HG03103 (cell line): ENCODE data around the gene SMIM7.
"Not testable (repeated sequence)": the region's sequence is repeated elsewhere in the genome, so short reads cannot be mapped to it uniquely, and the experiment has no call there.

Source experiments
- ATAC-seq: cut with Tn5 transposase; IDR thresholded peaks from one replicate; pipeline ENCODE4 v1.9.1; 2021; ENCODE audit warnings: low read depth; ENCODE audit not compliant: unreplicated experiment

SMIM7 gene

DNA sequence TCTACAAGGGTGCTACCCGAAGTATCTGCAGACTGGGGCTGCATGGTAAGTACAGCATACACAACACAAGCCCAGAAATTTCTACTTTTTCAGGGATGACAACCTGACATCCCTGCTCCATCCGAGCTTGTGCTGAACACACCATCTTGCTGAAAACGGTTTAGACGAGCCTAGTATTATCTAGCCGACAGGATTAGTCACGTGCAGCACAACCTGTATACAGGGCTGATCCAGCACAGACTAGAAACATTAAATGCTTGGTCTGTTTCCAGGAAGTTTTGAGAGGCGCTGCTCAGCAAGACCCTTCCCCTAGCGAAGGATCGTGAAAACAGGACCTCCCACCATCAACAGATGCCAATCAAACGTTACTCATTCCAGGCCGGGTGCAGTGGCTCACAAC is 4.2 kb downstream of the SMIM7 start:
- no peak for ATAC-seq

- ATAC-seq = no peak
These were observed 5.3 kb downstream of the SMIM7 start for GRCh38 chr19:16654627-16655026.

GRCh38 chr19:16654140-16654539 is 5.8 kb downstream of the SMIM7 start:
- ATAC-seq = no peak

GRCh38 chr19:16652854-16653253 is 7.1 kb downstream of the SMIM7 start:
- ATAC-seq = no peak

- ATAC-seq = not testable (repeated sequence)
These were observed 8.3 kb downstream of the SMIM7 start for GRCh38 chr19:16651421-16652188.

- no peak for ATAC-seq
These were observed 9.1 kb downstream of the SMIM7 start for GRCh38 chr19:16650821-16651220.

GRCh38 chr19:16649734-16650133 is 10.2 kb downstream of the SMIM7 start:
- ATAC-seq = no peak

- ATAC-seq = no peak
These were observed 14.8 kb downstream of the SMIM7 start for GRCh38 chr19:16645140-16645539.

DNA sequence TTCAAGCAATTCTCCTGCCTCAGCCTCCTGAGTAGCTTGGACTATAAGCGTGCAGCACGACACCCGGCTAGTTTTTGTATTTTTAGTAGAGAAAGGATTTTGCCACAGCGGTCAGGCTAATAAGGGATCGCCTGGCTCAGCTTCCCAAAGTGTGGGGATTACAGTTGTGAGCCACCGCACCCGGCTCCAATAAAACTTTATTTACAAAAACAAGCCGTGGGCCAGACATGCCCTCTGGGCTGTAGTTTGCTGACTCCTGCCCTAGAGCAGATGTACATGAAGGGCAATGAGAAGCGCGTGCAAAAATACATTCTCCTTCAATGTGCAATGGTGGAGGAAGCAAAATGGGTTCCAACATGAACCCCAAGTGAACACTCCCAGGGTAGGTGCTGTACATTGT is 18.2 kb downstream of the SMIM7 start:
- ATAC-seq = no peak

DNA sequence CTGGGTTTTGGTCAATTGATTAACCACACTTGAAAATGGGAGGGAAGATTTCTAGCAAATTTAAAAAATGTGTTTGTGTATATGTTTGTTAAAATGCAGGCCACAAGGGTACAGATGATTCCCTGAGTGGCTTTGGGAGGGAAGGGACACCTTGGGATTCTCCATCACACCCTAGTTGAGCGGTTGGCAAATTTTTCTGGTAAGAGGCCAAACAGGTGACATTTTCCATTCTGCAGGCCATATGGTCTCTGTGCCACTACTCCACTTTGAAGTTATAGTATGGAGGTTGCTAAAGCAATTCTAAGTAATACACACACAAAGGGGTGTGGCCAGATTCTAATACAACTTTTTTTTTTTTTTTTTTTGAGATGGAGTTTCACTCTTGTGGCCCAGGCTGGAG is 19.0 kb downstream of the SMIM7 start:
- no peak for ATAC-seq

DNA sequence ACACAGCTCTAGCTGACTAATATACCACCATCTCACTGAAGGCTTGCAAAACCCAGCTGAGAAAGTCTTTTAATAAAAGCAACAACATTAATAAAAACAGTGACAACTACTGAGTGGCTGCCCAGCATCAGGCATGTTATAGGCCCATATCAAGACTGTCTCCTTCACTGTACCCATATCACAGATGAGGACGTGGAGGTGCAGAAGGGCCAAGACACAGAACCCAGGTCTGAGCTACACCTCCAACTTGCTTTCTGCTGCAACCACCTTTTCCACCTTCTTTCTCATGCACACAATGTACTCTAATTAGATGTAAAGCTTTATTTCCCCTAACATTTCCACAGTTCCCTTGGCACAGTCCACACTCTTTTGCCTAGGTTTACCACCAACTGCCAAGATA is 21.3 kb downstream of the SMIM7 start:
- ATAC-seq = no peak

- ATAC-seq = no peak
These were observed 22.4 kb downstream of the SMIM7 start for GRCh38 chr19:16637535-16637934.

- ATAC-seq = no peak
These were observed 28.5 kb downstream of the SMIM7 start for GRCh38 chr19:16631465-16631864.

GRCh38 chr19:16628984-16629691 is 30.8 kb downstream of the SMIM7 start:
- ATAC-seq = no peak

GRCh38 chr19:16628183-16628983 is 31.6 kb downstream of the SMIM7 start, which contains the start of gene MED26:
MED26 (minus strand) TSS chr19:16628204; CDS start chr19:16627943, 261 bp downstream.
- ATAC-seq = peak; percentile 76

DNA sequence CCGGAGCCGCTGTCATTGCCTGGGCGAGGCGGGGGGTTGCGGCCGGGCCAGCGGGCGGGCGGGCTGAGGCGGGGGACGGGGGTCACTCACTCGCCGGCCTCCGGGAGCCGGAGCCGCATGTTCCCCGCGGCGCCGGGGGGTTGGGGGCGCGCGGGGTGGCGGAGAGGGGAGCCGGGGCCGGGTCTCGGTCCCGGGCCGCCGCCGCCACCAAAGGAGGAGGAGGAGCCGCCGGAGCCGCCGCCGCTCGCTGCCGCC is 32.1 kb downstream of the SMIM7 start:
- ATAC-seq = peak; percentile 8

DNA sequence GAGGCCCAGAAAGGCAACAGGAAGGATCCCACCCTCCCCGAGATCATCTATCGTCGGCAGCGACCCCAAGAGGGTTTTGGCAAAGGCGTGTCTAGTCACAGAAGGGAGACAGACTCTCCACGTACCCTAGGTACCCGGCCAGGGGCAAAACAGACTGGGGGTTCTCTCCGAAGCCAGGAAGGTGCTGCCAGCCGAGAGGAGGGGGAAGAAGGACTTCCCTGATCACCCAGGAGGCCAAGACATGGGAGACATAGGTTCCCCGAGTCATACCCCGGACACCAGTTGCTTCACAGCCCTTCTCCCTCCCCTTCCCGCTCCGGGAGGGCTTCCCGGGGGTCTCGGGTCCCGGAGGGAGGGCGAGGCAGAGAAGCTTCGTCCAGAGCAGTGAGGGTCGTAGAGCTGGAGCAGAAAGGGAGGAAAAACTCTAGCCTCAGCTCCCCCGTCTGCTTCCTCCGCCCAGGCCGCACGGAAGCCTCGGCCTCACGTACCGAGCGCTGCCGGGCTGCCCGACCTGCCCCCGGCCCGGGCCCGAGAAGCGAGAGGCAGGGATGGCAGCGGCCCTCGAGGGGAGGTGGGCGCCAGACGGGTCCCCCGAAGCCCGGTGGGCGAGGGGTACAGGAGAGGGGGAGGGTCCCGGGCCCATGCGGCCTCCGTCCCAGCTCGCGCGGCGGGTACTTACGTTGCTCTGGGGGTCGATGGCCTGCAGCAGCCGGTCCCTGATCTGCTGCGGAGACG is 32.6 kb downstream of the SMIM7 start:
- no peak for ATAC-seq

DNA sequence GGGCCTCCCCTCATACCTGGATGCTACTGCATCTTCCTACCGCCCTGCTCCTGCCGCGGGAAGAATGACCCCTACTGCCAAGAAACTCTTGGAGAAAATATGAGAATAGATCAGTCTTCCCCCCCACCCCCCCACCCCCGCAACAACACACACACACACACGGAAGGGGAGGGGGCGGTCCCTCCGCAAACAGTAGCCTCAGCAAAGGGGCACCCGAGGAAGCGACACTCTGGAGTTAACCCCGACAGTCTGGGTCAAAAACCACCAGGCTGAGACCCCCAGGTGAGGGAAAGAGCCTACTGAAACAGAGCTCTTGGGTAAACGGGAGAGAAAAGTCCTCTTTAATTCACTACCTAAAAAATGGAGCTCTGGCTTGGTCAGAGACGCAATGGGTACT is 33.1 kb downstream of the SMIM7 start:
- no peak for ATAC-seq

GRCh38 chr19:16625163-16625958 is 34.6 kb downstream of the SMIM7 start:
- ATAC-seq = no peak

DNA sequence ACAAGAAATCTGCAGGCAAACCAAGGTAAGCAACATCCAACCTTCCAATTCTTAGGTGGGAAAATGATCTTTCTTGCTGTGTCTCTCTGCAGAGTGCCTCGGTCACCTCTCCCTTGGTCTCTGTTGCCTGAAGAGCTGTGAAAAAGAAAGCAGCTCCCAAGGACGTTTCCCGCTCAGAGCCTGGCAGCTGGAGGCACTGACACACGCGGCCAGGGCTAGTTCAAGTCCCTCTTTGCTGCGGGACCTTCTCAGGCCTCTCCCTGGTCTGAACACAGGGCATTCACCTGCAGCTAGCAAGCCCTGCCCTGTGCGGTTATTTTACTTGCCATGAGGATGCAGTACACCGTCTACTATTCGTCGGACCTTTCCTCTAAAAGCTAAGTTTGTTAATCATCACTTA is 35.7 kb downstream of the SMIM7 start:
- ATAC-seq = no peak
